NCI-H1436 treated with DMSO at 0.1 percent for 48 hours (cell line): ENCODE results near the gene ARNT2.
"Not testable (repeated sequence)": the region's sequence is repeated elsewhere in the genome, so short reads cannot be mapped to it uniquely, and the experiment has no call there.

ENCODE experiments used
- DNase-seq: peaks from one replicate; lab custom pipeline; 2025; lab: John Stamatoyannopoulos, UW

The ARNT2 gene

GRCh38 chr15:80404057-80404760, at the start of gene ARNT2:
TSS of gene ARNT2 (plus strand) at chr15:80404382. CDS start at chr15:80404516, 134 bp downstream.
- DNase-seq: no peak

DNA sequence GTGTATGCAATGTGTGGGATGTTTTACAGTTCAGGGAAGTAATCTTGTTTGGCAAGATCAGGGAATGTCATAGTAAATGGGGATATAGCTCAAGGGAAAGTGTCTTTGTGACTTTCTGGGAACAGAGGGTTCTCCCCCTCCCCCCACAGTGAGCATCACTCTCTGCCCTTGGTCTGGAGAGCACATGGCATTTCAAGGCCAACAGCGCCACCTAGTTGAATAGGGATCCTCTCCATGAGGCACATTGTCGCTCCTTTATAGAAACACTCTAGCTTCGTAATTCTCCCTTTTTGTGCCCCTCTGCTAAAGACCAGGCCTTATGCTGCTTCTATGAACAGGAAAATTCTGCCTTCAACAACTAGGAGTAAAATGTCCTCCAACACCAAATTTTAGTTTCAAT, 37.1 kb upstream of the ARNT2 start:
- DNase-seq: no peak

DNA sequence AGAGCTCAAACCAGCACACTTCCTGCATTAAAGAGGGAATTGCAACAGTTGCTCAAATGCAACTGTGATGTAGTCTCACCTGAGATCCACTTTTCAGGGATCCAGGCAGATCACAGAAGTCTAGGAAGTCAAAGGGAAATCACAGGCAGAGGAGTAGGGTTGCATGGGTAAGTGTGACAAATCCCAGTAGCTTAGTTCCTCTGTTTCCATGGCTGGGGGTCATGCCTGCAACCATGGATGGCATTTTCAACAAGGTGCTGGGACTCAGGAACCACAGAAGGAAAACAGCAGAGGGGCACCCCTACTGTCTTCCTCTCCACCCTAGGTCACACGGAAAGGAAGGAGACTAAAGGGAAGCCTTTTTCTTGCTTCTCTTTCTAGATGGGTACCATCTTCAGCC, 36.5 kb upstream of the ARNT2 start:
- DNase-seq: no peak

- no peak for DNase-seq
Measured at GRCh38 chr15:80371924-80372323, 32.3 kb upstream of the ARNT2 start.

DNA sequence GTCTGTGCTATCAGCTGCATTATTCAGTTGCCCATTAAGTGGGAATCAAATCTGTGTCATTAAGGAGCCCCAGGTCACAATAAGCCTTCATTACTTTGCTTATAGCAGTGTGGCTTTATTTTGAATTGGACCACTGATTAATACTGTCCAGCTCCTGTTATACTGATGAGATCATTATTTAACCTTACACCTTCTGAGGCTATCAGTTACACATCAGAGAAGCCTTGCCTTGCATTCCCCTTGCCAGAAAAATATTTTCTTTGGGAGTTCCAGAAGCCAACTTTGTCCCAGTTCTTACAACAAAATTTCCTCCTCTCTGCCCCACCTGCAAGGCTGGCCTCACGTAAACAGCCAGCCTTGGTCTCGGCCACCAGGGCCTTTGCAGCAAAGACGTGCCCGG, 29.7 kb upstream of the ARNT2 start:
- DNase-seq: no peak

- DNase-seq: no peak
Measured at GRCh38 chr15:80375968-80376891, 28.0 kb upstream of the ARNT2 start.

DNA sequence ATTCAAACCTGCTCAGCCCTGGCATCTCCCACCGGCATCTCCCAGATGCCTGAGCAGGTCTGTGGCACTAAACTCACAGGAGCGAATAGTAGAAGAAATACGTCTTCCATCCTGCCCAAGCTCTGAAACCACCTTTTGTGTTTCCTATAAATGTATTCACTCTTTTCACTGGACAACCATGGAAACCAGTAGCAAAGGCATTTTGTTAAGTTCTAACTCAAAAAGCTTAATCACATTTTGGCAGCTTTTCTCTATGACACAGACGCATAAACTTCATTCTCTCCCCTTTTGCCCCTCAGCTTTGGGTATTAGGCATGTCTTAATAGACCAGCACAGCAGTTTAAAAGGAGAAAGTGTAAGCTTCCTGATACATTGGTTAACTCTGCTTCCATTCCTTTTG, 24.5 kb upstream of the ARNT2 start:
- no peak for DNase-seq

DNA sequence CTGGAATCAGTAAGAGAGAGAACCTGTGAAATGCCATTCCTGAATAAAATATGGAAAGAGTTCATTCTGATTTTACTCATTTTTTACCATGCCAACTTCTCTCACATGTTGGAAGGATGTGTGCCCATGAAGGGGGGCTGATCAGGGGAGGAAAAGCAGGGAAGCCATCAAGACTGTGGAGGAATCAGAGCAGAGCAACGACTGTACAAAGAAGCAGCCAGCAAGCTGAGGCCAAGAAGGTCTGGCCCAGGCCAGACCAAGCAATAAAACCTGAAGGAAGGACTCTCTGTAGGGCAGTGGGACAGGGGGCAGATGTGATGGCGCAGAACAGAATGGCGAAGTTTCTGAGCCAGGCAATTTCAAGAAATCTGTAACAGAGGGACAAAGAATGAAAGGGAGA, 24.0 kb upstream of the ARNT2 start:
- DNase-seq: no peak

DNA sequence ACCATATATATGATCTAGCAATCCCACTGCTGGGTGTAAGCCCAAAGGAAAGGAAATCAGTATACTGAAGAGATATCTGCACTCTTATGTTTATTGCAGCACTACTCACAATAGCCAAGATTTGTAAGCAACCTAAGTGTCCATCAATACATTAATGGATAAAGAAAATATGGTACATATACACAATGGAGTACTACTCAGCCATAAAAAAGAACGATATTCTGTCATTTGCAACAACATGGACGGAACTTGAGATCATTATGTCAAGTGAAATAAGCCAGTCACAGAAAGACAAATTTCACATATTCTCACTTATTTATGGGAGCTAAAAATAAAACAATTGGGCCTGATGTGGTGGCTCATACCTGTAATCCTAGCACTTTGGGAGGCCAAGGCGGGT, 21.9 kb upstream of the ARNT2 start:
- DNase-seq: no peak

- DNase-seq: no peak
Measured at GRCh38 chr15:80384432-80384831, 19.8 kb upstream of the ARNT2 start.

DNA sequence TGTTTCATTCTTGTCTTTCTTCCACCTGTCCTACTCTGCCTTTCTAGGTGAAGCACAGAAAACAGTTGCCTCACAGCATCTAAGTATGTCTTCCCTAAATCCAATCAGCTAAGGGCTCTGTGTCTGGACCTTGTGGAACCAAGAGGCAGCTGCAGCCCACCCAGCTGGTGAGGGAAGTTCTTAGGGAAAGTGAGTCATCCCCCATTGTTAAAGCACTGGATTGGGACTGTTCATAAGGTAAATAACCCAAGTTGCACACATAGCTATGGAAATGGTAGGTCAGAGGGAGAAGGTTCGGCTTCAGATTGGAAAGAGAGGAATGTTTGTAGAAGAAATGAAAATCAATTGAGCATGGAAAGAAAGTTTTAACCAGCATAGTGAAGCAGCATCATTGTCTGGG, 18.0 kb upstream of the ARNT2 start:
- no peak for DNase-seq

GRCh38 chr15:80388326-80388725, 15.9 kb upstream of the ARNT2 start:
- no peak for DNase-seq

GRCh38 chr15:80389370-80389769, 14.8 kb upstream of the ARNT2 start:
- no peak for DNase-seq

- DNase-seq: not testable (repeated sequence)
Measured at GRCh38 chr15:80390942-80391341, 13.2 kb upstream of the ARNT2 start.

GRCh38 chr15:80395616-80396015, 8.6 kb upstream of the ARNT2 start:
- DNase-seq: no peak

DNA sequence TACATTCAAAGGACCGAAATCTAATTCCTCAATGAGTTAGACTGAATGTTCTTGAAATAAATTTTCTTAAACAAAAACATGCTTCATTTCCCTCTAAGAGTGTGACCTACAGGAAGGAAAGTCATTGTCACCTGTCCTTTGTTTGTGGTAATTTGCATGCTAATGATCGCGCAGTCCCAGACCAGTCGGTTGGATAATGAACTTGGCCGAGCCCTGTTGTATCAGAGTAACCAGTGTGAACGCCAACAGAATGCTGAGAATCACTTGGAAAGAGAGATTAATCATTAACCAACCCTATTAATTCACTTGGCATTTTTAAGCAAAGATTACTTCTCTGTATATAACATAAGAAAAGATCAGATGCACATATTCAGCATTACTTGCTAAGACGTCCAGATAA, 8.1 kb upstream of the ARNT2 start:
- DNase-seq: no peak

DNA sequence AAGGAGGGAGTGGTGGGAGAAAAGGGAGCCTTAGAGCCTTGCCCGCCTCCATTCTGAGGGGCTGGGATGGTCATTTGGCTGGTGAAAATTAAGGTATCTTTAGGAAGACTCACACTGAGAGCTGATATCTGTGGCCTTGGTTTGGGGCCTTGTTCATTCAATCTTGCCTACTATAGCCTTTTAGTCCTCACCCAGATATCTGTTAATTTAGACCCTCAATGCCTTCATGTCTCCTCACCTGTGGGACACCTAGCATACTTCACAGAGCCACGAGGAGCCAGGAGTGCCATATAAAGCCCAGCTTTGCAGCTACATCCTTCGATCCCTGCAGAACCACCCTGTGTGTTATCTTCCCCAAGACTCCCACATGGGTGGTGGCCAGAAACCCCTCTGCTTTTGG, 4.7 kb upstream of the ARNT2 start:
- DNase-seq: no peak

GRCh38 chr15:80401456-80401855, 2.7 kb upstream of the ARNT2 start:
- DNase-seq: no peak

DNA sequence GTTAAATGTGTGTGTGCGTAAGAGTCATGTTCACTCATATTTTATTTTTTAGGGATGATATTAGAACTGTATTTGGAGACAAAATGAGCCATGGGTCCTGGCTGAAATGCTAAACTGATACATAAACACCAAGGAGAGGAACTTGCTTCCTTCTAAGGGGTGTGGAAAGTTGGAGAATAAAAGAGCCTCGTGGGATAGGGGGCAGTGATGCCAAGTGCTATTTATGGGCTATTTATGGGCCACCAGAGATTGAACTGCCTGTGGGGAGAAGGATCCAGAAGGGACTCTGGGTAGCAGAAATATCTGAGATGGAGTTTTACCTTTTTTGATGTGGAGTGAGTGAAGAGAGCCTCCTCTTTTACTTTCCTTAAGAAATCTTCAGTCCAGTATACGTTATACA, 1.8 kb upstream of the ARNT2 start:
- no peak for DNase-seq

DNA sequence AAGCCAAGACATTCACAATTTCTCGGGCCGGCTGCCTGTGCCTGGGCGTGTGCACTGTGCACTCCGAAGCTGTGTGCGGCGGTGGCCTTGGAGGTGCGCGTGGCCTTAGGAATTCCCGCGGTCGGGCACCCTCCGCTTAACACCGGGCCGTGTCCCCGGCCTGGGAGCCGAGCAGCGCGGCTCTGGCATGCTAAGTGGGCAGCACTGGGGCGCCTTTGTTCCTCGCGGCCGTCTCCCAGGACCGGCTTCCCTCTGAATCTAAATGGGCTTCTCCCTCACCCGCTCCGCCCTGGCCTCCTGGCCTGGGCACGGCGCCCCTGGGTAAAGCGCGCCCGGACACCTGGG, 498 bp upstream of the ARNT2 start:
- DNase-seq: no peak

- no peak for DNase-seq
Measured at GRCh38 chr15:80404761-80405553, 775 bp downstream of the ARNT2 start.

DNA sequence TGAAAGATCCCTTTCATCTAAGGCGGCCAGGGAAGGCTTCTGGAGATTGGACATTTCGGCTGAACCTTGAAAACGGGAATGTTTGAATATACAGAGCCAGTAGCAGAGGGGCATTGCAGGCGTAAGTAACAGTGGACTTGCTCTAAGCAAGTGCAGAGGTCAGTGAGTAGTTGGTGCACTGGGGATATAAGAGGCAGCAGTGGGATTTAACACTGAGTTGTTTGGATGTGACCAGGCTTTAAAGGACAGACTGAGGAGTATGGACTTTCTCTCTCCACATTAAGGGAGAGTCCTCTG, 1.3 kb downstream of the ARNT2 start:
- DNase-seq: no peak

GRCh38 chr15:80405970-80406369, 1.8 kb downstream of the ARNT2 start:
- no peak for DNase-seq
